ENCODE measurements around the gene CLP1.

Gene CLP1

GRCh38 chr11:57657194-57658022, at the start of gene CLP1:
TSS of gene CLP1 (plus strand) at chr11:57657762. CDS start at chr11:57659477, 1,715 bp downstream.
- peak; percentile 85 to 100 (median 99) for DNase-seq

- no peak for DNase-seq
Measured at GRCh38 chr11:57610170-57610569, 47.4 kb upstream of the CLP1 start.

- DNase-seq, result no peak
Measured at GRCh38 chr11:57614234-57614772, 43.3 kb upstream of the CLP1 start.

GRCh38 chr11:57615308-57615707, 42.3 kb upstream of the CLP1 start:
- DNase-seq, result no peak

GRCh38 chr11:57616595-57616994, 41.0 kb upstream of the CLP1 start:
- DNase-seq, result no peak

- no peak for DNase-seq
Measured at GRCh38 chr11:57618438-57618837, 39.1 kb upstream of the CLP1 start.

- no peak for DNase-seq
Measured at GRCh38 chr11:57619331-57619730, 38.2 kb upstream of the CLP1 start.

GRCh38 chr11:57620467-57620866, 37.1 kb upstream of the CLP1 start:
- DNase-seq, result no peak

GRCh38 chr11:57622263-57622662, 35.3 kb upstream of the CLP1 start:
- no peak for DNase-seq

GRCh38 chr11:57624864-57625263, 32.7 kb upstream of the CLP1 start:
- DNase-seq, result no peak

GRCh38 chr11:57626895-57627294, 30.7 kb upstream of the CLP1 start:
- DNase-seq, result no peak

- DNase-seq, result no peak
Measured at GRCh38 chr11:57630171-57630570, 27.4 kb upstream of the CLP1 start.

GRCh38 chr11:57632116-57632515, 25.4 kb upstream of the CLP1 start:
- no peak for DNase-seq

- no peak for DNase-seq
Measured at GRCh38 chr11:57633394-57634070, 24.0 kb upstream of the CLP1 start.

GRCh38 chr11:57634311-57634710, 23.3 kb upstream of the CLP1 start:
- no peak for DNase-seq

GRCh38 chr11:57635246-57635645, 22.3 kb upstream of the CLP1 start:
- no peak for DNase-seq

GRCh38 chr11:57637626-57638004, 19.9 kb upstream of the CLP1 start:
- peak in 1 of 56 donors; percentile 36 for DNase-seq

GRCh38 chr11:57638005-57638781, 19.4 kb upstream of the CLP1 start:
- peak in 48 of 56 donors; percentile 13 to 90 (median 59) for DNase-seq

GRCh38 chr11:57638811-57639320, 18.7 kb upstream of the CLP1 start:
- DNase-seq, result peak in 4 of 56 donors; percentile 8 to 21 (median 14)

- peak in 1 of 56 donors; percentile 9 for DNase-seq
Measured at GRCh38 chr11:57639321-57640067, 18.1 kb upstream of the CLP1 start.
